Forelimb muscle (tissue), 1 donor: ENCODE data around the gene CDH11. TPM values are rescaled to one million over a fixed set of nuclear protein-coding genes. Genes with fewer than 3 reads are reported as not detected.

ENCODE experiments used
- DNase-seq: peaks from one replicate; pipeline ENCODE4 v3.0.0-alpha.2; 2013; ENCODE audit warnings: low read depth
- polyA plus RNA-seq: library from polyadenylated mRNA; unstranded; fragments of 120-200 nt; gene quantifications from one replicate; pipeline ENCODE4 v1.2.1, GENCODE V29; 2013; ENCODE audit not compliant: insufficient read length

Gene CDH11, protein sequence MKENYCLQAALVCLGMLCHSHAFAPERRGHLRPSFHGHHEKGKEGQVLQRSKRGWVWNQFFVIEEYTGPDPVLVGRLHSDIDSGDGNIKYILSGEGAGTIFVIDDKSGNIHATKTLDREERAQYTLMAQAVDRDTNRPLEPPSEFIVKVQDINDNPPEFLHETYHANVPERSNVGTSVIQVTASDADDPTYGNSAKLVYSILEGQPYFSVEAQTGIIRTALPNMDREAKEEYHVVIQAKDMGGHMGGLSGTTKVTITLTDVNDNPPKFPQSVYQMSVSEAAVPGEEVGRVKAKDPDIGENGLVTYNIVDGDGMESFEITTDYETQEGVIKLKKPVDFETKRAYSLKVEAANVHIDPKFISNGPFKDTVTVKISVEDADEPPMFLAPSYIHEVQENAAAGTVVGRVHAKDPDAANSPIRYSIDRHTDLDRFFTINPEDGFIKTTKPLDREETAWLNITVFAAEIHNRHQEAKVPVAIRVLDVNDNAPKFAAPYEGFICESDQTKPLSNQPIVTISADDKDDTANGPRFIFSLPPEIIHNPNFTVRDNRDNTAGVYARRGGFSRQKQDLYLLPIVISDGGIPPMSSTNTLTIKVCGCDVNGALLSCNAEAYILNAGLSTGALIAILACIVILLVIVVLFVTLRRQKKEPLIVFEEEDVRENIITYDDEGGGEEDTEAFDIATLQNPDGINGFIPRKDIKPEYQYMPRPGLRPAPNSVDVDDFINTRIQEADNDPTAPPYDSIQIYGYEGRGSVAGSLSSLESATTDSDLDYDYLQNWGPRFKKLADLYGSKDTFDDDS
- polyA plus RNA-seq = 43.2 TPM

GRCh38 chr16:65121870-65122723, at the start of gene CDH11:
CDH11 (minus strand) TSS chr16:65122063; CDS start chr16:65004869, 117,194 bp downstream.
- DNase-seq = no peak

DNA sequence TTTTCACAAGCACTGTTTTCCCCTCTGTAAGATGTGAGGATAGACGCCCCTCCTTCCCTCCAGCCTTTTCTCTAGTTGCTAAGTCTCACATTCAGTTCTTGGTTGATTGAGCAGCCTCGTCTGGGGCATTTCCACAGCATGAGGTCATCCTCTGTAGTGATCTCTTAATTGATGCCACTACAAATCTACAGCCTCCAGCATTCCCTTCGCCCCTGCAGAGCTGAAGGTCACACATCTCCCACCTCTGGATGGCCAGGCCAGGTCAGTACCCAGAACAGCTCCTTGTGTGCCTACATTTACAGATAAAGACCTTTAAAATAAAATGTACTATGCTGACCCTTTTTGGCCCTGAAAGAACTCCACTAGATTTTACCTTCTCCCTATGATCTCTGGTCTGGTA, 32.5 kb upstream of the CDH11 start:
- no peak for DNase-seq

DNA sequence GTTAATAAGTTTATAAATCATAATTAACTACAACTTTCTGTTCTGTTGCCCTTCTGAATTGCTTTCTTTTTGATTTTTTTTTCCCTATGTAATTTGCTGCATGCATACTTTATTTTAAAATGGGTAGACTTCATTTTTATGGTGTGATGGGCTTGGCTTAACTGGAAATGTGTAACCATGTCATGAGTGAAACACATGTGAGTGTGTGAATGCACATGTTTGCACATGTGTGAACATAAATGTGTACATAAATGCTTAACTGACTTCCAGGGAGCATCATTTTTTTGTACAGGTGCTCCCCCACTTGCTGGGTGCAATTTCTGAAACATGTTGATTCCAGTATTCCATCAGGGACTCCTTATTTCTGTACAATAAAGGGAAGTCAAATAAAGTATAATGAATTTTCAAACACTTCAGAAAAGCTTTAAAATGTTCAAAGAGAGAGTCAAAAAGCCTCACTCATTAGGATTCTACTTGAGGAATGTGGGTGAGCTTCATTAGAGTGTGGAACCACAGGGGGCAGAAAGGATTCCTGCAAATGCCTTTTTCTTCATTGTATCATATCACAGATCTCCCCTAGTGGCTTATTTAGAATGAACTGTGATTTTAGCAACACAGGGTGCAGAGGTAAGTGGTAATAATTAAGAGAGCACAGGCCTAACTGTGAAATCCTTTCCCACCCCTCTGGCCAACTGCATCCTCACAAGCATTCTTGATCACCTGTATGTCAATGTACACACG, 31.7 kb upstream of the CDH11 start:
- DNase-seq = no peak

DNA sequence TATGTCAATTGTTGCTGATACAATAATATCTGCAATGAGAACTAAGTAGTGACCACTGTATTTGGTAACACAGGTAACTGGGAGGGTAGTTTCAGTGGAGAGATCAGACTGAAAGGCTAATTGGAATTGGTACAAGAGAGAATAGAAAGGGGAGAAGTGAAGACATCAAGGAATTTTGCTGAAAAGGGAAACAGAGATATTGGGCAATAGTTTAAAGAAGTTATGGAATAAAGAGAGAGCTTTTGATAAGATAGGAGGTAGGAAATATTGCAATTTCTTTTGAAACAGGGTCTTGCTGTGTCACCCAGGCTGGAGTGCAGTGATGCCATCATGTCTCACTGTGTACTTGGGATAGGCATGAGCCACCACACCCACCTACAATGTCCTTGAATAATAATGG, 26.9 kb upstream of the CDH11 start:
- DNase-seq = no peak

DNA sequence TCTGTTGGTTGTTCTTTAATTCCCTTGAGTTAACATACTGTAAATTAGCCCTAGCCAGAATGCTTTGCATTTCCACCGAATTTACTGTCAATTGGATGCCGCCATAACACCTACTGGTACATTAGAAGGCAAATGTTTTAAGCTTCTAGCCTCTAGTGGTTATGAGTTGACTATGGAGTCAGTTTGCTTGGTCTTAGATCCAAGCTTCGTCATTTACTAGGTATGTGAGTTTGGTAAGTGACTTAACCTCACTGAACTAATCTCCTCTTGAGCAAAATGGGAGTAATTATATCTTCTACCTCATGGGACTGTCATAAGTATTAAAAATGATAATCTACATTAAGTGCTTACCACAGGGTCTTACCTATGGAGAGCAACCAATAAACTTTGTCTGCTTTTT, 20.4 kb upstream of the CDH11 start:
- DNase-seq = no peak

GRCh38 chr16:65136681-65137080, 14.8 kb upstream of the CDH11 start:
- DNase-seq = no peak

GRCh38 chr16:65126845-65127624, 5.2 kb upstream of the CDH11 start:
- DNase-seq = no peak

GRCh38 chr16:65125871-65126270, 4.0 kb upstream of the CDH11 start:
- no peak for DNase-seq

GRCh38 chr16:65125322-65125721, 3.5 kb upstream of the CDH11 start:
- no peak for DNase-seq

DNA sequence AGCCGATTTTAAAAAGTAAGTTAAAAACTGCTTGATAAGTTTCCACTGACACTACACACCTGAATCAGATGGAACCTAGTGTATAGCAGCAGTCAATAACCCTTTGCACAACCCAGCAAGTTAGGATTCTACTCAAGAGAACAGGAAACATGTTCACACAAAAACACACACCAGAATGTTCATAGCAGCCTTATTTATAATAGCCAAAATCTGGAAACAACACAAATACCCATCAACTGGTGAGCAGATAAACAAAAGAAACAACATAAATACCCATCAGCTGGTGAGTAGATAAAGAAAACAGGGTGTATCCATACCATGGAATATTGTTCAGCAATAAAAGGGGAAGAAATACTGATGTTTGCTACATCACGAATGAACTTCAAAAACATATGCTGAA, 2.7 kb upstream of the CDH11 start:
- DNase-seq = no peak

GRCh38 chr16:65124212-65124548, 2.3 kb upstream of the CDH11 start:
- no peak for DNase-seq

- DNase-seq = no peak
Measured at GRCh38 chr16:65123396-65124211, 1.7 kb upstream of the CDH11 start.

GRCh38 chr16:65122724-65123395, 997 bp upstream of the CDH11 start:
- no peak for DNase-seq

GRCh38 chr16:65120831-65121721, 787 bp downstream of the CDH11 start:
- DNase-seq = no peak

DNA sequence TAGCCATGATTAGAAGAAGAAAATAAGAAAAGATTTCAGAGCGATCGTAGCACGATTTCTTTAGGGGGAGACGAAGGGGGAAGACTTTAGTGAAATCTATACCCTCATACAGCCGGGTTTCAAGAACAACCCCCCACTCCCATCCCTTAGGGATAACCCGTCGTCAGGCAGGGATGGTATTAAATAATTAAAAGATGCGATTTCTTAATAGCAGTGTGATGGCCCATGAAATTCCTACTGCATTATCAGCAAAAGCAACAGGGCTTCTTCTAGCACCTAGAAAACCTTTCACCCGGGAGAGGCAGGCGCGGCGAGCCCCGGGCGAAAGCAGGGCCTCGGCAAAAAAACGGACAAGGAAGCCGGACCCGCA, 1.4 kb downstream of the CDH11 start:
- no peak for DNase-seq

GRCh38 chr16:65119901-65120401, 1.9 kb downstream of the CDH11 start:
- no peak for DNase-seq

DNA sequence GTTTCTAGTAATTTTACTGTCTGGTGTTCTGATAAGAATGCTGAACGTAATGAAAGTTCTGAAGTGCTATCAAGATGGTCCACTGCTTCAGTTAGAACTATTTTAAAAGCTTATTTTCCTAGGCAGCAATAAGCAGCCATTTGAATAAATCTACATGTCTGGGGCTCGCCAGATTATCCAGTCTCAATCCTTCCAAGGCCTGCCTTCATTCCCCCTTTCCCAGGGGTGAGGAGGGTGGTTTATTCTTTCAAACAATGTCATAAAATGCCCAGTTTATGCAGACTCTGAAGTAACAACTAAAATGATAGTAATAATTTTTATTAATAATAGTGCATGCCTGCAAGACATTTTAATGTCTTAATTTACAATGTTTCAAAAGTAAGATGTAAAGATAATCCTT, 2.4 kb downstream of the CDH11 start:
- no peak for DNase-seq

DNA sequence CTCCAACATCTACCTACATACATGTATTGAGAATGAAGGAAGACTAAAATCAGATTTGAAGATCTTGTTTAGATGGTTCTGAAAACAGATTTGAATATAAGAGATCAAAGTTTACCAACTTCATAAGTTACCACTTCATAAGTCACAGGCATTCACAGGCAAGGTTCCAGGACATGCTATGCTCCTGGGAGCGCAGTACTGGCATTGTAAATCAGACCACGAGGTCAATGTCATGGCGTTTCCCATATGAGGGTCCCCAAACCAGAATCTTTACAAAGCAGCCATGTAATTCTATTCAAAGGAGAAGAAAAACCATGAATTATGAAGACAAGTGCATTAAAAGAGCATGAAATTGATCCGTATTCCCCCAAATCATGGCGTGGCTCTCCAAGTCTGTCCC, 3.0 kb downstream of the CDH11 start:
- DNase-seq = no peak
